Activated naive CD4-positive, alpha-beta T cell treated with anti-CD3 and anti-CD28 coated beads, Interleukin-2, amount 50 U/mL, for 24 hours (primary cell): ENCODE measurements around the gene PCK2.
"Not testable (repeated sequence)": the region's sequence is repeated elsewhere in the genome, so short reads cannot be mapped to it uniquely, and the experiment has no call there.

Experiments
- H3K27ac Mint-ChIP-seq: one replicate; pipeline ENCODE4 v1.8.0; 2021; ENCODE audit warnings: mild to moderate bottlenecking, mixed read lengths
- H3K27me3 Mint-ChIP-seq: one replicate; pipeline ENCODE4 v1.8.0; 2021; ENCODE audit warnings: mixed read lengths
- H3K36me3 Mint-ChIP-seq: one replicate; pipeline ENCODE4 v1.8.0; 2021; ENCODE audit warnings: mixed read lengths
- H3K4me1 Mint-ChIP-seq: one replicate; pipeline ENCODE4 v1.8.0; 2021; ENCODE audit warnings: mixed read lengths
- H3K4me3 Mint-ChIP-seq: one replicate; pipeline ENCODE4 v1.8.0; 2021; ENCODE audit warnings: mild to moderate bottlenecking, mixed read lengths
- H3K9me3 Mint-ChIP-seq: one replicate; pipeline ENCODE4 v1.8.0; 2021; ENCODE audit warnings: mixed read lengths

Gene PCK2

GRCh38 chr14:24093901-24094840 lies at the start of gene PCK2:
PCK2 (plus strand) TSS chr14:24094311; CDS start chr14:24094406, 95 bp downstream.
- Mint-ChIP-seq H3K9me3 (no peaks in the 10 kb centered on the region), H3K4me1 (peaks cover 41% of the 10 kb centered on the region), H3K4me3 (peak within 1 kb of the TSS; percentile 99), H3K27me3 (no peaks in the 10 kb centered on the region), H3K27ac (peak within 1 kb of the TSS; percentile 100), H3K36me3 (peaks cover 3% of the 10 kb centered on the region)

- H3K9me3 Mint-ChIP-seq, H3K27me3 Mint-ChIP-seq, H3K4me3 Mint-ChIP-seq, H3K36me3 Mint-ChIP-seq, H3K27ac Mint-ChIP-seq: not testable (repeated sequence)
- H3K4me1 Mint-ChIP-seq, result peaks cover 20% of the 10 kb centered on the region
These were observed 45.1 kb upstream of the PCK2 start for GRCh38 chr14:24049002-24049401.

- H3K36me3 Mint-ChIP-seq, H3K9me3 Mint-ChIP-seq, H3K27ac Mint-ChIP-seq, H3K27me3 Mint-ChIP-seq: not testable (repeated sequence)
- peak overlapping the region; percentile 89 for H3K4me3 Mint-ChIP-seq
- peaks cover 21% of the 10 kb centered on the region for H3K4me1 Mint-ChIP-seq
These were observed 43.4 kb upstream of the PCK2 start for GRCh38 chr14:24050753-24051152.

GRCh38 chr14:24051176-24051788 lies 42.8 kb upstream of the PCK2 start:
- Mint-ChIP-seq H3K9me3 (no peaks in the 10 kb centered on the region), H3K4me3 (peak overlapping the region; percentile 89), H3K27ac (peak overlapping the region; percentile 93), H3K4me1 (peaks cover 21% of the 10 kb centered on the region), H3K27me3 (peaks cover 3% of the 10 kb centered on the region), H3K36me3 (no peaks in the 10 kb centered on the region)

- H3K36me3 Mint-ChIP-seq, result no peaks in the 10 kb centered on the region
- H3K4me1 Mint-ChIP-seq, result peaks cover 21% of the 10 kb centered on the region
- peaks cover 3% of the 10 kb centered on the region for H3K27me3 Mint-ChIP-seq
- H3K9me3 Mint-ChIP-seq, result no peaks in the 10 kb centered on the region
- H3K4me3 Mint-ChIP-seq, result peak within 1 kb of the TSS; percentile 89
- H3K27ac Mint-ChIP-seq, result peak within 1 kb of the TSS; percentile 93
These were observed 42.1 kb upstream of the PCK2 start, which contains the start of gene CARMIL3 for GRCh38 chr14:24051789-24052655. CARMIL3 (plus strand) TSS chr14:24052009; CDS start chr14:24052154, 145 bp downstream.

GRCh38 chr14:24052656-24053547 lies 41.2 kb upstream of the PCK2 start:
- peaks cover 21% of the 10 kb centered on the region for H3K4me1 Mint-ChIP-seq
- peak overlapping the region; percentile 81 for H3K4me3 Mint-ChIP-seq
- no peaks in the 10 kb centered on the region for H3K9me3 Mint-ChIP-seq
- H3K36me3 Mint-ChIP-seq, result no peaks in the 10 kb centered on the region
- peak overlapping the region; percentile 71 for H3K27ac Mint-ChIP-seq
- peaks cover 3% of the 10 kb centered on the region for H3K27me3 Mint-ChIP-seq

- H3K27me3 Mint-ChIP-seq, result peaks cover 3% of the 10 kb centered on the region
- H3K4me3 Mint-ChIP-seq, result peak overlapping the region; percentile 81
- H3K36me3 Mint-ChIP-seq, result no peaks in the 10 kb centered on the region
- H3K4me1 Mint-ChIP-seq, result peaks cover 21% of the 10 kb centered on the region
- H3K9me3 Mint-ChIP-seq, result no peaks in the 10 kb centered on the region
- peak overlapping the region; percentile 4 for H3K27ac Mint-ChIP-seq
These were observed 40.4 kb upstream of the PCK2 start for GRCh38 chr14:24053548-24054323.

GRCh38 chr14:24054324-24054641 lies 39.8 kb upstream of the PCK2 start:
- Mint-ChIP-seq H3K4me1 (peaks cover 21% of the 10 kb centered on the region), H3K9me3 (no peaks in the 10 kb centered on the region), H3K27me3 (peaks cover 3% of the 10 kb centered on the region), H3K27ac (peak overlapping the region; percentile 4), H3K36me3 (no peaks in the 10 kb centered on the region), H3K4me3 (no peak overlapping the region)

- peaks cover 21% of the 10 kb centered on the region for H3K4me1 Mint-ChIP-seq
- H3K27me3 Mint-ChIP-seq, result peaks cover 3% of the 10 kb centered on the region
- no peak overlapping the region for H3K27ac Mint-ChIP-seq
- no peaks in the 10 kb centered on the region for H3K9me3 Mint-ChIP-seq
- no peaks in the 10 kb centered on the region for H3K36me3 Mint-ChIP-seq
- peak overlapping the region; percentile 4 for H3K4me3 Mint-ChIP-seq
These were observed 39.5 kb upstream of the PCK2 start for GRCh38 chr14:24054646-24055045.

- Mint-ChIP-seq H3K36me3 (no peaks in the 10 kb centered on the region), H3K4me1 (peaks cover 18% of the 10 kb centered on the region), H3K4me3 (no peak overlapping the region), H3K9me3 (no peaks in the 10 kb centered on the region), H3K27ac (no peak overlapping the region), H3K27me3 (no peaks in the 10 kb centered on the region)
These were observed 37.9 kb upstream of the PCK2 start for GRCh38 chr14:24055971-24056799.

- Mint-ChIP-seq H3K4me1 (peaks cover 16% of the 10 kb centered on the region), H3K36me3 (no peaks in the 10 kb centered on the region), H3K9me3 (no peaks in the 10 kb centered on the region), H3K27ac (no peak overlapping the region), H3K27me3 (no peaks in the 10 kb centered on the region), H3K4me3 (no peak overlapping the region)
These were observed 37.3 kb upstream of the PCK2 start for GRCh38 chr14:24056800-24057184.

GRCh38 chr14:24057271-24057670 lies 36.8 kb upstream of the PCK2 start:
- Mint-ChIP-seq H3K9me3 (no peaks in the 10 kb centered on the region), H3K4me3 (no peak overlapping the region), H3K4me1 (peaks cover 16% of the 10 kb centered on the region), H3K27ac (no peak overlapping the region), H3K27me3 (no peaks in the 10 kb centered on the region), H3K36me3 (no peaks in the 10 kb centered on the region)

- Mint-ChIP-seq H3K27me3 (no peaks in the 10 kb centered on the region), H3K4me1 (peaks cover 12% of the 10 kb centered on the region), H3K27ac (no peak overlapping the region), H3K4me3 (no peak overlapping the region), H3K36me3 (no peaks in the 10 kb centered on the region), H3K9me3 (no peaks in the 10 kb centered on the region)
These were observed 36.2 kb upstream of the PCK2 start for GRCh38 chr14:24057867-24058259.
